ENCODE results near the gene SEC61G. TPM values are rescaled to one million over a fixed set of nuclear protein-coding genes. Genes with fewer than 3 reads are reported as not detected.

SEC61G gene
- total and polyA plus RNA-seq, 3 donors from 2014 or later: 151 to 214 (median 164) TPM

GRCh38 chr7:54769203-54769602 lies 10.2 kb upstream of the SEC61G start:
- Histone ChIP-seq H3K4me3 (no peak overlapping the region), H3K4me1 (no peaks in the 10 kb centered on the region), H3K27me3 (no peaks in the 10 kb centered on the region), H3K36me3 (ENCODE audit: low read depth, missing control alignments) (no peaks in the 10 kb centered on the region), H3K27ac (no peak overlapping the region), H3K9me3 (no peaks in the 10 kb centered on the region)
- DNase-seq: no peak
- 84% methylated on average over 2 of the region's 2 CpGs for WGBS, 2 donors
- TF ChIP-seq, protein P1, sequence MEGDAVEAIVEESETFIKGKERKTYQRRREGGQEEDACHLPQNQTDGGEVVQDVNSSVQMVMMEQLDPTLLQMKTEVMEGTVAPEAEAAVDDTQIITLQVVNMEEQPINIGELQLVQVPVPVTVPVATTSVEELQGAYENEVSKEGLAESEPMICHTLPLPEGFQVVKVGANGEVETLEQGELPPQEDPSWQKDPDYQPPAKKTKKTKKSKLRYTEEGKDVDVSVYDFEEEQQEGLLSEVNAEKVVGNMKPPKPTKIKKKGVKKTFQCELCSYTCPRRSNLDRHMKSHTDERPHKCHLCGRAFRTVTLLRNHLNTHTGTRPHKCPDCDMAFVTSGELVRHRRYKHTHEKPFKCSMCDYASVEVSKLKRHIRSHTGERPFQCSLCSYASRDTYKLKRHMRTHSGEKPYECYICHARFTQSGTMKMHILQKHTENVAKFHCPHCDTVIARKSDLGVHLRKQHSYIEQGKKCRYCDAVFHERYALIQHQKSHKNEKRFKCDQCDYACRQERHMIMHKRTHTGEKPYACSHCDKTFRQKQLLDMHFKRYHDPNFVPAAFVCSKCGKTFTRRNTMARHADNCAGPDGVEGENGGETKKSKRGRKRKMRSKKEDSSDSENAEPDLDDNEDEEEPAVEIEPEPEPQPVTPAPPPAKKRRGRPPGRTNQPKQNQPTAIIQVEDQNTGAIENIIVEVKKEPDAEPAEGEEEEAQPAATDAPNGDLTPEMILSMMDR (IDR thresholded peaks at IDR 0.05): no peak
- no peak for TF ChIP-seq POLR2A (IDR thresholded peaks at IDR 0.05)
- intact Hi-C loops (cut with DNase I; ENCODE audit: low total_unique reads): no loop called here

DNA sequence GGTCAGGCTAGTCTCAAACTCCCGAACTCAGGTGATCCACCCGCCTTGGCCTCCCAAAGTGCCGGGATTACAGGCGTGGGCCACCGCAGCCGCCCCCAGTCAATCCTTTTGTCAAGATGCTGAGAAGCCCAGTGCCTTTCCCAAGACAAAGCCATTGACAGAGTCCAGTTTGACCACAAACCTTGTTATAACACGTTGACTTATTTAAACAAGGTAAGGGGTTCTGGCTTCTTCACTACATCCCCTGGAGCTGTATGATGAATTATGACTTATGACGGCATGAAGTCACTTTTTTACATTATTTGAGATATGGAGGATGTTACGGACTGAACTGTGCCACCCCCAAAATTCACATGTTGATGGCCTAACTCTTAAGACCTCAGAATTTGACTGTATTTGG lies 5.8 kb upstream of the SEC61G start:
- TF ChIP-seq POLR2A (IDR thresholded peaks at IDR 0.05): no peak
- TF ChIP-seq, protein P1 (IDR thresholded peaks at IDR 0.05): no peak
- H3K27ac ChIP-seq: no peak overlapping the region
- H3K4me3 ChIP-seq: no peak overlapping the region
- WGBS, 2 donors: 92 to 94% methylated on average over 9 of the region's 9 CpGs
- DNase-seq: no peak
- no peaks in the 10 kb centered on the region for H3K9me3 ChIP-seq
- intact Hi-C loops (cut with DNase I; ENCODE audit: low total_unique reads): no loop called here
- no peaks in the 10 kb centered on the region for H3K27me3 ChIP-seq
- no peaks in the 10 kb centered on the region for H3K4me1 ChIP-seq
- no peaks in the 10 kb centered on the region for H3K36me3 ChIP-seq (ENCODE audit: low read depth, missing control alignments)

GRCh38 chr7:54757711-54758110 lies 1.3 kb downstream of the SEC61G start:
- H3K36me3 ChIP-seq (ENCODE audit: low read depth, missing control alignments): no peaks in the 10 kb centered on the region
- no peak for DNase-seq
- no peak overlapping the region for H3K27ac ChIP-seq
- TF ChIP-seq POLR2A (IDR thresholded peaks at IDR 0.05): no peak
- TF ChIP-seq, protein P1 (IDR thresholded peaks at IDR 0.05): no peak
- no peaks in the 10 kb centered on the region for H3K9me3 ChIP-seq
- no peaks in the 10 kb centered on the region for H3K27me3 ChIP-seq
- 42 to 50% methylated on average over 6 of the region's 6 CpGs for WGBS, 2 donors
- H3K4me1 ChIP-seq: peaks cover 13% of the 10 kb centered on the region
- H3K4me3 ChIP-seq: peak overlapping the region; percentile 99
- intact Hi-C loops (cut with DNase I; ENCODE audit: low total_unique reads): no loop called here

DNA sequence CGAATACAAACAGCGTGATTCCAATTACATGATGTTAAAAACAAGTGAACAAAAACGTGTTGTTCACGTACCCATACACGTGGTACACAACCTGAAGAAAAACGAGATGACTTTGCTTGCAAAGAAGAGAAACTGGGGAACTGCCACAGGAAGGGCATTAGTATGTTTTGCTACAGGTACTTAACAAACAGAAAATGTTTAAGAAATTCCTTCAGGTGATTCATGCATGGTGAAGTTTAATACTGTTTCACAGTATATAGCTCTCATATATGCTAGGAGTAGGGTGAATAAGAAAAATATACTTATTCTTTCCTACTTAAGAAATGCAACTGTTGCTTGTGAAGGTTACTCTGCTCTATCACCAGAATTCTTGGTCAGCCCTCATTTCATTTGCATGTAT lies 9.8 kb downstream of the SEC61G start:
- no peak for TF ChIP-seq POLR2A (IDR thresholded peaks at IDR 0.05)
- TF ChIP-seq, protein P1 (IDR thresholded peaks at IDR 0.05): no peak
- no peak overlapping the region for H3K27ac ChIP-seq
- no peaks in the 10 kb centered on the region for H3K4me1 ChIP-seq
- H3K4me3 ChIP-seq: no peak overlapping the region
- WGBS, 2 donors: 81 to 92% methylated on average over 6 of the region's 6 CpGs
- DNase-seq: no peak
- no peaks in the 10 kb centered on the region for H3K27me3 ChIP-seq
- no peaks in the 10 kb centered on the region for H3K36me3 ChIP-seq (ENCODE audit: low read depth, missing control alignments)
- no peaks in the 10 kb centered on the region for H3K9me3 ChIP-seq
- intact Hi-C loops (cut with DNase I; ENCODE audit: low total_unique reads): no loop called here

DNA sequence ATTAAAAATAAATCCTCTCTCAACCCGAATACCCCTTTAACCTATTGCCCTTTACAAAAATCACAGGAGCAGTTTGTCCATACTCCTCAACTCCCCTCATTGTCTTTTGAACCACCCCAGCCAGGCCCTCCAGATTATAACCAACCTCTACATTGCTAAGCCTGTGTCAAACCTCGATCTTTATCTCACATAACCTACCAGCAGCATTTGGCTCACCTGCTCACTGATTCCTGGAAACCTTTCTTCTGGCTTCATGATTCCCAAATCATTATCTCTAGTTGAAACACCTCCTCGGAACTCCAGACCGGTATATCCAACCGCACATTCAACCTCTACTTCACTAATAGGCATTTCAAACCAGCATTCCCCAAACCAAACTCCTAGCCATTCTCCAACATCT lies 11.8 kb downstream of the SEC61G start:
- TF ChIP-seq, protein P1 (IDR thresholded peaks at IDR 0.05): no peak
- TF ChIP-seq POLR2A (IDR thresholded peaks at IDR 0.05): no peak
- DNase-seq: no peak
- no peaks in the 10 kb centered on the region for H3K27me3 ChIP-seq
- WGBS, 2 donors: 92 to 98% methylated on average over 5 of the region's 5 CpGs
- no peaks in the 10 kb centered on the region for H3K36me3 ChIP-seq (ENCODE audit: low read depth, missing control alignments)
- no peak overlapping the region for H3K27ac ChIP-seq
- no peak overlapping the region for H3K4me3 ChIP-seq
- intact Hi-C loops (cut with DNase I; ENCODE audit: low total_unique reads): no loop called here
- no peaks in the 10 kb centered on the region for H3K9me3 ChIP-seq
- H3K4me1 ChIP-seq: no peaks in the 10 kb centered on the region
